Muscle of leg (tissue), 16 donors: ENCODE measurements around the gene MYO3A. TPM values are rescaled to one million over a fixed set of nuclear protein-coding genes. Genes with fewer than 3 reads are reported as not detected.

ENCODE experiments used
- DNase-seq: peaks from one replicate; pipeline ENCODE4 v3.0.0; 2013
- H3K27ac ChIP-seq: one replicate; pipeline ENCODE4 v1.5.1; 2013; ENCODE audit warnings: mild to moderate bottlenecking, low read length, control low read depth
- H3K27me3 ChIP-seq: one replicate; pipeline ENCODE4 v1.6.1; 2013; ENCODE audit warnings: low read length; ENCODE audit not compliant: control insufficient read depth, insufficient read depth
- H3K36me3 ChIP-seq: one replicate; pipeline ENCODE4 v1.6.1; 2013; ENCODE audit warnings: low read length; ENCODE audit not compliant: control insufficient read depth, insufficient read depth
- H3K4me1 ChIP-seq: one replicate; pipeline ENCODE4 v1.6.1; 2013; ENCODE audit warnings: low read length; ENCODE audit not compliant: control insufficient read depth, insufficient read depth
- H3K4me3 ChIP-seq: one replicate; pipeline ENCODE4 v1.5.1; 2013; ENCODE audit warnings: low read length, control low read depth
- H3K9me3 ChIP-seq: replicated peaks from 2 replicates; pipeline ENCODE4 v1.6.1; 2013; ENCODE audit warnings: low read depth, low read length; ENCODE audit not compliant: control insufficient read depth
- WGBS: methylation state at CpG from one replicate; pipeline ENCODE4 v1.1.5; 2013; ENCODE audit warnings: missing lambda C conversion rate; ENCODE audit not compliant: insufficient coverage; 5-methylcytosine and 5-hydroxymethylcytosine counted together
- long read RNA-seq, 11 donors: transcript quantifications; one replicate each; lab custom pipeline, GENCODE V29; 2026
- polyA plus RNA-seq, 8 donors: library from polyadenylated mRNA; unstranded; fragments of 120-200 nt; gene quantifications; one replicate each; pipeline versions ENCODE4 v1.2.1 to v1.2.3, GENCODE V29; 2013; ENCODE audit warnings: inconsistent platforms in 1 of 8, low replicate concordance in 1 of 8; ENCODE audit not compliant: insufficient read length in 8 of 8, insufficient read depth in 1 of 8
- total RNA-seq: library from RNA; stranded (reverse); fragments of 120-200 nt; gene quantifications from one replicate; pipeline ENCODE4 v1.2.4, GENCODE V29; 2013

The MYO3A gene
- total RNA-seq, result 0.84 TPM
- 1 to 10 TPM in 6 of 8 donors, under 1 TPM in 2; 0.41 to 1.9 (median 1.2) TPM for polyA plus RNA-seq
- long read RNA-seq, donor 1, result 0 reads
- long read RNA-seq, donor 2, result 0 reads
- long read RNA-seq, donor 3, result 0 reads
- long read RNA-seq, donor 4, result 0 reads
- long read RNA-seq, donor 5, result 0 reads
- long read RNA-seq, donor 6, result 0 reads
- long read RNA-seq, donor 7, result 0 reads
- long read RNA-seq, donor 8, result 0 reads
- long read RNA-seq, donor 9, result 0 reads
- long read RNA-seq, donor 10, result 0 reads
- long read RNA-seq, donor 11, result 0 reads

- Histone ChIP-seq H3K4me1 (peaks cover 10% of the 10 kb centered on the region), H3K27me3 (peaks cover 21% of the 10 kb centered on the region), H3K36me3 (no peaks in the 10 kb centered on the region), H3K9me3 (no peaks in the 10 kb centered on the region), H3K27ac (no peak within 1 kb of the TSS), H3K4me3 (peak within 1 kb of the TSS; percentile 47)
- peak; percentile 35 for DNase-seq
- 1% methylated on average over 64 of the region's 73 CpGs for WGBS
These were observed at the start of gene MYO3A for GRCh38 chr10:25933653-25934608. TSS of gene MYO3A (plus strand) at chr10:25934229. CDS start at chr10:25952111, 17,882 bp downstream.

- H3K36me3 ChIP-seq, result no peaks in the 10 kb centered on the region
- DNase-seq, result no peak
- H3K4me3 ChIP-seq, result no peak overlapping the region
- no peaks in the 10 kb centered on the region for H3K27me3 ChIP-seq
- WGBS, result 70% methylated on average over 2 of the region's 5 CpGs
- no peaks in the 10 kb centered on the region for H3K4me1 ChIP-seq
- no peak overlapping the region for H3K27ac ChIP-seq
- no peaks in the 10 kb centered on the region for H3K9me3 ChIP-seq
These were observed 45.4 kb upstream of the MYO3A start for GRCh38 chr10:25888627-25889026.

GRCh38 chr10:25890995-25891394 lies 43.0 kb upstream of the MYO3A start:
- no peak overlapping the region for H3K4me3 ChIP-seq
- WGBS, result no CpG with 5 or more reads among the region's 2 CpGs

GRCh38 chr10:25895856-25896255 lies 38.2 kb upstream of the MYO3A start:
- 100% methylated on average over 1 of the region's 5 CpGs for WGBS
- Histone ChIP-seq H3K9me3 (no peaks in the 10 kb centered on the region), H3K27ac (no peak overlapping the region), H3K36me3 (no peaks in the 10 kb centered on the region), H3K4me3 (no peak overlapping the region), H3K27me3 (no peaks in the 10 kb centered on the region), H3K4me1 (no peaks in the 10 kb centered on the region)
- no peak for DNase-seq

More at GRCh38 chr10:25890995-25891394, 43.0 kb upstream of the MYO3A start:
- no peaks in the 10 kb centered on the region for H3K4me1 ChIP-seq
- no peaks in the 10 kb centered on the region for H3K27me3 ChIP-seq
- DNase-seq, result no peak
- H3K36me3 ChIP-seq, result no peaks in the 10 kb centered on the region
- no peaks in the 10 kb centered on the region for H3K9me3 ChIP-seq
- H3K27ac ChIP-seq, result no peak overlapping the region

- H3K27ac ChIP-seq, result no peak overlapping the region
- no peaks in the 10 kb centered on the region for H3K27me3 ChIP-seq
- H3K4me3 ChIP-seq, result no peak overlapping the region
- 100% methylated on average over 1 of the region's 3 CpGs for WGBS
- H3K4me1 ChIP-seq, result no peaks in the 10 kb centered on the region
- DNase-seq, result no peak
- no peaks in the 10 kb centered on the region for H3K9me3 ChIP-seq
- H3K36me3 ChIP-seq, result no peaks in the 10 kb centered on the region
These were observed 37.6 kb upstream of the MYO3A start for GRCh38 chr10:25896421-25896820.

- DNase-seq, result no peak
- WGBS, result no CpG with 5 or more reads among the region's 3 CpGs
- Histone ChIP-seq H3K36me3 (no peaks in the 10 kb centered on the region), H3K4me1 (no peaks in the 10 kb centered on the region), H3K9me3 (no peaks in the 10 kb centered on the region), H3K27me3 (no peaks in the 10 kb centered on the region), H3K4me3 (no peak overlapping the region), H3K27ac (no peak overlapping the region)
These were observed 34.7 kb upstream of the MYO3A start for GRCh38 chr10:25899304-25899703.

- H3K36me3 ChIP-seq, result no peaks in the 10 kb centered on the region
- 100% methylated on average over 2 of the region's 4 CpGs for WGBS
- H3K4me3 ChIP-seq, result no peak overlapping the region
- H3K27ac ChIP-seq, result no peak overlapping the region
- H3K27me3 ChIP-seq, result no peaks in the 10 kb centered on the region
- no peaks in the 10 kb centered on the region for H3K4me1 ChIP-seq
- DNase-seq, result no peak
- no peaks in the 10 kb centered on the region for H3K9me3 ChIP-seq
These were observed 32.8 kb upstream of the MYO3A start for GRCh38 chr10:25901199-25901598.

- Histone ChIP-seq H3K4me1 (no peaks in the 10 kb centered on the region), H3K27ac (no peak overlapping the region), H3K36me3 (no peaks in the 10 kb centered on the region), H3K4me3 (no peak overlapping the region), H3K27me3 (no peaks in the 10 kb centered on the region), H3K9me3 (no peaks in the 10 kb centered on the region)
- DNase-seq, result no peak
- WGBS, result no CpG with 5 or more reads among the region's 5 CpGs
These were observed 32.0 kb upstream of the MYO3A start for GRCh38 chr10:25902002-25902401.

GRCh38 chr10:25907261-25907660 lies 26.8 kb upstream of the MYO3A start:
- no peak for DNase-seq
- no CpG with 5 or more reads among the region's 4 CpGs for WGBS
- H3K4me3 ChIP-seq, result no peak overlapping the region
- H3K4me1 ChIP-seq, result no peaks in the 10 kb centered on the region
- H3K27me3 ChIP-seq, result no peaks in the 10 kb centered on the region
- H3K36me3 ChIP-seq, result no peaks in the 10 kb centered on the region
- no peaks in the 10 kb centered on the region for H3K9me3 ChIP-seq
- H3K27ac ChIP-seq, result no peak overlapping the region

- no peaks in the 10 kb centered on the region for H3K27me3 ChIP-seq
- H3K9me3 ChIP-seq, result no peaks in the 10 kb centered on the region
- H3K4me3 ChIP-seq, result no peak overlapping the region
- no peak for DNase-seq
- H3K4me1 ChIP-seq, result no peaks in the 10 kb centered on the region
- no CpG with 5 or more reads among the region's 2 CpGs for WGBS
- no peaks in the 10 kb centered on the region for H3K36me3 ChIP-seq
- no peak overlapping the region for H3K27ac ChIP-seq
These were observed 21.2 kb upstream of the MYO3A start for GRCh38 chr10:25912866-25913265.
